ENCODE results near the gene SND1.

The SND1 gene

DNA sequence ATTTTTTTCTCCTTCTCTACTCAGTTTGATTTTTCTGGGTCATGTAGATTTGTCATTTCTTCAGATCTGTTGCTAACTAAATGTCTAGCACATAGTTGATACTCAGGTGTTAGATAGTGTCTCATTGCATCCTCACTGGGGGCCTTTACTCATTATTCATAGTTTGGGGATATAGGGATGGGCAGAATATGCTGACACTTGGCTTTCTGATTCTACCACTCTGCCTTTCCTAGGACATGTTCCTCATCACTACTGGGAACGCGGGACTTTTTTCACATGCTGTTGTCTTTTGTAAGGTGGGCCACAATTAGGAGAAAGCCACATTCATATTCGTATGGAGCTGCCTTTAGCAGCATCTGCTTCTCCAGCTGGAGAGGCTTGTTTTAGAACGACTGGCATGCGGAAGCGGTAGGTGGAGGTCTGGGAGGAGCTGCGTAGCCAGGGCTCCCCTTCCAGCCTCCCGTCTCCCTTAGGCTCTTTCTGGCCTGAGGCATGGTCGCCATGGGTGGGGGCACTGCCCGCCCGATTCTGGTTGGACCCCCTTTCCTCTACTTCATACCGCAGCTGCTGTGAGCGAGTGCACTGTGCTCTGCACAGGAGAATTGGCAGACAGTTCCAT, 78.8 kb downstream of the SND1 start:
- DNase-seq (ENCODE audit: low read depth, low spot score): no peak

DNA sequence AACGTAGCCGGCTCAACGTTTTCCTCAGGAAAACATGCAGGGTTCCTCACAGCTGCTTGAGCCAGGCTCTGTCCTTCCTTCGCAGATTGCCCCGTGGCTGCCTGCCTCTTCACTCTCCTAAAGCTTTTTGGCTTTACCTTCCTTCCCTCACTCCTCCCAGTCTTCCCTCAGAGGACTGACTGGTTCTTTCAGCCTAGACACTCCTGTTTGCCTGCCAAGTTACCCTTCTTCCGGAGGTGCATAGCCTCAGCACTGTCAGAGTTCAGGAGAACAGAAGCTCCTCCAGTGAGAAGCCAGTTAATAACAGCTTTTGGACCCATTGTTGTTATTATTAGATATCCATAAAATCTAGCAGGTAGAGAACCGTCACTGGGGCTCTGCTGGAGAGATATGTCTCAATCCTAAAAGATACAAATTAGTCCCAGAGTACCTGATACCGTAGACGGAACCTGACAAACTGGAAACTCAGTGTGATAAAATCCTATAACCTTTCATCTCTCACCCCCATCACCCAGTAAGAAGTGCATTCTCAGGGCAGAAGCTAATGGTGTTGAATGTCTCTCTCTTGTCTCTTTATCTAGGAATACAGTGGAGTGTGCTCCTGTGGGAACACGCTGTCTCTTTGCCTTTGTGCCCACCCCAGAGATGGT, 79.6 kb downstream of the SND1 start:
- no peak for DNase-seq (ENCODE audit: low read depth, low spot score)

DNA sequence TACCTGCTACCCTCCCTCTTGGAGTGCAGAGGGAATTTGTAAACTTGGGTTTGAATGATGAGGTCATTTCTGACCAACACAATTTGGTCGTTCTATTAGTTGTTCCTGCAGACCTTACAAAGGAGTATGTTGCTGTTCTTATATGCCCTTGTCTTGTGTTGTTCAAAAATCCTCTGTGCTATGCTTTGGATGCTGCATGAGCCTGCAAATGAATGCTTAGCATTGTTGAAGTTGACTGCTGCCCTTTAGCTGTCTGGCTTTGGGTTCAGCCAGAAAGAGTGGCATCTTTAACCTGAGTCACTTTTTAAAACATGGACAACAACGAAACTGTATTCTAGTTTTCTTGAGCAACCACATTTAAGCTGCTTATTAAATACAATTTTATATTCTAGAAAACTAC, 80.3 kb downstream of the SND1 start:
- DNase-seq (ENCODE audit: low read depth, low spot score): no peak

DNA sequence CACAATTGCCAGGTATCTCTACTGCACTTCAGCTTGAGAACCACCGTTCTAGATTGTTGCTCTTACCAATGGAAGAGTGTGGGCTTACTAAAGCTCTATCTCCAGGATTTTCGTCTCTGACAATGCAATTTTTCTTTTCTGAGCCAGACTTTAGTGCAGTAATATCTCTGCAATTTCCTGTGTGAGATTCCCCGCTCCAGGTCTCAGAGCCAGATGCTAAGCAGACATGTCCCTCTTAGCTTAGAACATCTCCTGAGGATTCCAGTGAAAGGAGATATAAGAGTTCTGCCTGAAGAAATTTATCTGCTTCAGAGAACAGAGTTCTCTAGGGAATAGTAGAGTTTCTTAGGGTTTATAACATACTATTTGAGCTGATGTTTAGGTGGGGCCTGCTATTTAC, 82.0 kb downstream of the SND1 start:
- DNase-seq (ENCODE audit: low read depth, low spot score): no peak

DNA sequence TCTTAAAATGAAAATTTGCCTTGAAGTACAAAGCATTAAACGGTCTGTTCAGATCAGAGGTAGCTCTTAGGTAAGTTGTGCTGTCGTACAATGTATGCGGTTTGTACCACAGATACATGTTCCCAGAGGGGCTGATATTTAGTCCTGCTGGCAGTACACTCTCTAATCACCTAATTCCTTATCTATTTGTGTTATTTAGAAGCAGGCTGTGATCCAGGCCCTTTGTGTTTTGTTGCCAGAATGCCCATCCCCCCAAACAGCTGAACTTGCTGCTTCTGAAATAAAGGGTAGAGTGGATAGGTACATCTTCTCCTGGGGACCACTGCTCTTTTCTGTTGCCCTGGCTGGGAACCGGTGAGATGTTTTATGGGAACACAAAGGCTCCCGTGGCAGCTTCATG, 84.5 kb downstream of the SND1 start:
- no peak for DNase-seq (ENCODE audit: low read depth, low spot score)

DNA sequence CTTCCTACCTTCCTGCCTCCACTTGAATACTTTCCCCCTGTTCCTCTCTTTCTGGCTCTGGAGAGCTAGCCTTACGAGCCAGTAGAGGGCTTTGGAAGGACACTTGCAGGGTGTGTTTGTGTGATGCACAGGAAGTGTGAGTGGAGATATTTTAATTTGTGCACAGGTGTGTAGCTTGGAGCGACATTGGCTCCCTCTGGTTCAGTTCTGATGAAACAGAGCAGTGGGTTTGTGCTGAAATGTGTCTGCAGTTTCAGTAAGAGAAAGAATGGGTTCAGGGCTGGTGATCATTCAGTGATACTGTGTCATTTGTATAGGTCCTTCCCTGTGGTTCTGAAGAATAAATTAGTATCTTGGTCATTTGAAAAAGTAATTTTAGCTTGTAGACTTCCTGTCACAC, 86.9 kb downstream of the SND1 start:
- no peak for DNase-seq (ENCODE audit: low read depth, low spot score)

DNA sequence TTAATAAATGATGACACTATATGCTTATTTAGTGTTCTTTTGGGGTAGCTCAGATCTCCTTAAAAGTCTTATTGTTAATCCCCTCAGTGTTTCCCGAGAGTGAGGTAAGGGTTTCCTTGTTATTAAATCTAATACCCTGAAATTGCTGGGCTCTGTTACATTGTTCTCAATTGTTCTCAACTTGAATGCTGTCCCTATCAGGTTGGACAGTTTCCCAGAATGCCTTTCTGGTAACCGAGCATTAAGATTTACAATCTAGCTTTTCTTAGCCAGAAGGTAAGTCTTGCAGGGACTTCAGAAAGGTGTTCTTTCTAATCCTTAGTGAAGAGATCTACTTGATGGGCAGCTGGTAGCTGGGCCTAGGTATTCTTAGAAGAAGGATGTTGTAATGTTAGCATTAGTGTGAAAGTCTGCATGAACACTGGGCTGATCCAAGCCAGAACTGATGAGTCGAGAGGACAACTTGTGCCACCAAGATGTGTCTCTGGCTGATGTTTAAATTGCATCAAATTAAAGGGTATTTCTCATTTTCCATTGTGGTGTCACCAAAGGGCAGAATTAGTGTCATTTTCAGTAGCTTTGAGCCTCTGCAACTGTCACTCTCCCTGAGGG, 89.9 kb downstream of the SND1 start:
- DNase-seq (ENCODE audit: low read depth, low spot score): no peak

DNA sequence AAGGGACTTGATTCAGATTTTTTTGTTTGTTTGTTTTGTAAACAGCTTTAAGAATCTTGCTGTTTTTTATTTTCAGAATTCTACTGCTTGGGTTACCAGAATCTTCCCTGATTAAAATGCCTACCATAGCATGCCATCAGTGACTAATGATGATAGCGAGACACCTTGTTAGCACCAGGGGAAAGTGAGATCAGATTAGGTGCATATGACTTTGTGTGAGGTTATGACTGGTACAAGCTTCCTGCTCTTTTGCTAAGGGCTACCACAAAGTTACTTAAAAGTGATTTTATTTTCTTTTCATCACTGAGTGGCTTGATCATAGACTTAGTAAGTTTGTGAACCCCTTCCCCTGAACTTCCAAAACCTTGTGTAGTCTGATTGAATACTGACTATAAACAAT, 93.5 kb downstream of the SND1 start:
- DNase-seq (ENCODE audit: low read depth, low spot score): no peak

DNA sequence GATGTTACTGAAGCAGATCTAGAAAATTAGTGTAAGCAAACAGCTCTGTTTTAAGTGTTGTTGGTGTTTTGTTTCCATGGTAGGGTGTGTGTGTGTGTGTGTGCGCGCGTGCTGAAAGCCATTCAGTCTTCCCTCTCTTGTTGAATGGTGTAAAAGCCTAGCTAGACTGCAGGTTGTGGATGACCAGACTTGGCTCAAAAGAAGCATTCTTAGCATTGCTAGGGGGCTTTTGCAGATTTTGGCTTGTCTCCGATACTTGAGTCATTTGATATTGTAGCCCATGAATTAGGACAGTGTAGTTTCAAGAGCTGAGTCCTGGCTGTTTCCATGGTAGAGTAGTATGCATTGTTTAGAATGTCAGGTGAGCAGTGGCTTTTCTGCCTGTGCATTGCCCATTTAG, 99.1 kb downstream of the SND1 start:
- DNase-seq (ENCODE audit: low read depth, low spot score): no peak

DNA sequence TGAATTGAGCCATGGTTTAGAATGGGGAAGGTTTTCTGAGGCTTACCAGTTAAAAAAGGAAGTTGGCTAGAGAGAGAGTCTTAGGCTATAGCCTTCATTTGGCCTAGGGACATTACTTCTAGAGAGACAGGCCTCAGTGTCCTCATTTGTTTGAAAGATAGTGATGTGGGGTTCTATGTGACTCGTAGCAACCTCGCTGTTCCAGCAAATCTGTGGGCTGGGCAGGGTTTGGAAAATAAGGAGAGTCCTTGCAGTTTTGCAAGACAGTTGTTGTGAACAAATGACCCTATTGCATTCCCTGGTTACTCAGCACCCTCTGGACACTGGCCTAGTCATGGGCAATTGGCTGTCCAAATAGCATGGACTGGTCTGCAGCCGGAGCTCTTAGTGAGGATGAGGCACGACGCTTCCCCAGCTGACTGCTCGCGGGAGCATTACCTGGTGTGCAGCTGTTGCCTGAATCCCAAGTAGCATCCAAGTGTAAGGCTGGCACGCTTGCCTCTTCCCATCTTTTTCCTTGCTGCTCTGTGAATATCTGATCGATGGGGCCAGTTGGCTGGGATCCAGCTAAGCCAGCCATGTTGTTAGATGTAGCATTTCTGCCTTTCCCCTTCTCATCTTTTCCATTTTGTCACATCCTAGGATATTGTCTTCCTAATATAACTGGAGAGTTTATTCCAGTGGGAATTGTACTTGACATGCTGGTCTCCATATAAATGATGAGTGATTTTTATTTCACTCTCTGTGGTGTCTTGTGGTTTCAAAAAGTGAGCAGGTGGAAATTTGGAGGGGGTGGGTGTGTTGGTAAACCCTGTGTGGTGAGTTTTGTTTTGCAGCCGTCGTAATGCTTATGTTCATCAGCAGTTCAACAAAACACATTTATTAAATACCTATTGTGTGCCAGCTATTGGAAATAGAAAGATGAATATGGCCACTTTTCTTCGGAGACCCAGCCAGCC, 99.8 kb downstream of the SND1 start:
- DNase-seq (ENCODE audit: low read depth, low spot score): no peak

DNA sequence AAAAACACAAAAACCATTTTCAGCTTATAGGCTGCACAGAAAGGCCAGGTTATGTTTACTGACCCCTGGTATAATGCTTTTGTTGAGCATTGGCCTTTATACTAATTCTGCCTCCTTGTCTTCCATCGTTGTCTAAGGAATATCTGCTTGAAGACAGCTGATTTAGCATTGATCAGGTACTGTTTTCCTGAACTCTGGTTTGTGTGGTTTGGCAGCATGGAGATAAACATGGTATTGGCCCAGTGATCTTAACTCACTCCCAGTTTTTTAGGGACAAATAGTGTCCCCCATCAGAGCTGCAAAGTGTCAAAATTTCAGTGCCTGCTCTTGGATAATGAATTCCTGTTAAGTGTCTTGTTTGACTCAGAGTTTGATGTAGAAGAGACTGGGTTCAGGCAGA, 100.8 kb downstream of the SND1 start:
- DNase-seq (ENCODE audit: low read depth, low spot score): no peak

DNA sequence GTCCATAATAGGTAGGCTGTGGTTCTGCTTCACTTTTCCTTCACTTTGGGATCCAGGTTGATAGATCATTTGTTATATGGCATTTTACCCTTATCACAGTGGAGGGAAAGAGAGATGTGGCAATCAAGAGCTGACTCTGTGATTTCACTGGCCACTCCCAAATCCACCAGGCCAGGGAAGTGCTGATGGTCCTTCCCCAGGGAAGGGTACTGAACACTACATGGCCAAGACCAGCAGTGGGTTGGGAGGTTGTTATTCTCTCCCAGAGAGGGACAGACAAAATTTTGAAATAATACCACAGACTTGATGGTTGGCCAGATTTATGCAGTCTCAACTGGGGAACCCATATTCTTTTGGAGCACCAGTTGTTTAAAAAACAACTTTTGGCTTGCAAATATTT, 102.5 kb downstream of the SND1 start:
- no peak for DNase-seq (ENCODE audit: low read depth, low spot score)

DNA sequence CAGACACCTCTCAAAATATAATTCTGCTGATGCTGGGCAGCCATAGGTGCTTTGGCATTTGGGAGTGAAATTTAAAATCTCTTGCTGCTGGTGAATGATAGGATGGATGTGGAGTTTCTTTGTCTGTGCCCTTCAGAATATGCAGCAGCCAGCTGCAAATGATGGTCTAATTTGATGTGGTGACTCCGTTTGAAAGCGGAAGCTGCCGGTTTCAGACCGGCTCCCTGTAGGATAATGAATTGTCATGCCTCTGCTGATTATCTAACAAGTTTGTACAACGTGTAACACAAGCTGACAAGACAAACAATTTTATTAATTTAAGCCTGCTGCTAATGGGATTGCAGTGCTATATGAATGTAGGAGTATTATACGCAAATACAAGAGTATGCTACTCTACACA, 103.5 kb downstream of the SND1 start:
- no peak for DNase-seq (ENCODE audit: low read depth, low spot score)

DNA sequence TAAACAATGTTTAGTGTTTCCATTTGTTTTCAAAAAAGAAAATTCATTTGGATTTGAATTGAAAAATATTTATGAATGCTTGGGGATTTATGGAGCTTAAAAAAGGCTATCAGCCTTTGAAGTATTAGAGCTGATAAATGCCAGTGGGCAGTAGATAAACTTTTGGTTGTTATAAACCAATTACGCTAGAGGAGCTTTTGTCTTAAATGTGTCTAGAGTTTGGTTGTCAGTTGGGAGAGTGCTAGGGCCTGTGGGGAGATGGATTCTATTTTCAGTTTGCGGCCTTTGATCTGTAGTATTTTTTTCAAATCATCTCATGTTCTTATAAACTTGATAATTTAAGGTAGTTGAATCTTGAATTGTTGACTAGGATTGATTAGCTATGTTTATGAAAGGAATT, 104.0 kb downstream of the SND1 start:
- no peak for DNase-seq (ENCODE audit: low read depth, low spot score)

DNA sequence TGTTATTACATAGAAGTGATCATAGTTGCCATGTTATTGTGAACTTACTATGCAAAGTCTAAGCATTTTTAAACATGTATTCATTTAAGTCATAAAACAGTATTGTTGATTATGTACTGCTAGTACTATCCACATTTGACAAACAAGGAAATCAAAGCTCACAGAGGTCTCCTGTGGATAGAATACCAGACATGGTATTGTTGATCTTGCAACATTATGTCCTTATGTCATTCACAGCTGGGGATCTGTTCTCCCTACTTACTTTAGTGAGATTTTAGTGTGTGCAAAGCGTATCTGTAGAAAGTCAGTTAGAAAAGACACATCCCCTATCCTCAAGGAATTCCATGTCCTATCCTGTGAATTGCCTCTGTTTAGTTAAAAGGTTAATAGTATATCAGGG, 106.1 kb downstream of the SND1 start:
- DNase-seq (ENCODE audit: low read depth, low spot score): no peak

DNA sequence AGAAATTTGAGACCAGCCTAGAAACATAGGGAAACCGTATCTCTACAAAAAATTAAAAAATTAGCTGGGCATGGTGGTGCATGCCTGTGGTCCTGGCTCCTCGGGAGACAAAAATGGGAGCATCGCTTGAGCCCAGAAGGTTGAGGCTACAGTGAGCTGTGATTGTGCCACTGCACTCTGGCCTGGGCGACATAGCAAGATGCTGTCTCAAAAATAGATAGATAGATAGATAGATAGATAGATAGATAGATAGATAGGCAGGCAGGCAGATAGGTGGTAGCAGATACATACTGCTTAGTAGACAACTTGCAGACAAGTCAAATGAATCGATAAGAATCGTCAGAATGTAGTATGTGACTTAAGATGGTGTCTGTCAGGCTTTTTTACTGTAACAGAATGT, 106.9 kb downstream of the SND1 start:
- DNase-seq (ENCODE audit: low read depth, low spot score): no peak

DNA sequence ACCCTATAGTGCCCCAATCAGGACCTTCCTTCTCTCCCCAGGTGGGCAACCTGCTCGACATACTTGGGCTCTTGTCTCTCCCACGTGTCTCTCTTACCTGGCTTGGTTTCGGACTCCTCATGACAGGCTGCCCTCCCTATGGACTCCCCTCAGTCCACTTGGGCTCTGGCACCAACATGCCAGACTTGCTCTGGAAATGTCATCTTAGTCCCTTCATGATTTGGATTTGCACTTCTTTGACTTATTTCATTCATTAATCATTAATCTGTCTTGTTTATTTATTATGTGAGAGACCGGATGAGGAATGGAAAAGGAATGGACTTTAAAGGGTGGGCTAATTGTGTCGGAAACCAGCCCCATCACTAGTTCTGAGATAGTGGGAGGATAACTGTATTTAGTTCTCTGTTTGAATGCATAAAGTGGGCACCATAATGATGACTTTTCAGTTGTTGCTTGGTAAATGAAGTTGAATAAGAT, 108.0 kb downstream of the SND1 start:
- DNase-seq (ENCODE audit: low read depth, low spot score): no peak

DNA sequence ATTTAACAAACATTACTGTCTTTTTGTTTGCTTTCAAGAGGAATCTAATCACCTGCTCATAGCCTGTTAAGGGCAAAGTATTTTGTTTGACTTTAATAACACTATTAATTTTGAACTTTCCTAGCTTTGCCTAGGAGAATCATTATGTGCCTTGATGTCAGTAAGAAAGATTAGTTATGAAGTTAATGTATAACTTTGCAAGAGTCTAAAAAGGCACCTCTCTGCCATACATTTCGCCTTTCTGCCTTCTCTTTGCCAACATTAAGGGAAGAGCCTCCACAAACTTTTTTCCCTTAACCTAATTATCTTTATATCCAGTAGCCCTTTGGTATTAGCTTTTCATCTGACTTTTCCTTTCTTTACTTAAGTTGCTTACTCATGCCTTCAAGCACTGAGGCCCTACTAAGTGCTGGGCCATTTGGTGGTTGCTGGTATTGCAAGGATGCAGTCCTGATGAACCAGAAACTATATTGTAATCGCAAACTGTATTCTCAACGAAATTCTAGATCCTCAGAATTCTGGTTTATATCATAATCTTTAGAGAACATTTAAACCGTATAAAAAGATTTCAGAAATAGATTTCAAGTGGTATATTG, 108.5 kb downstream of the SND1 start:
- DNase-seq (ENCODE audit: low read depth, low spot score): no peak

DNA sequence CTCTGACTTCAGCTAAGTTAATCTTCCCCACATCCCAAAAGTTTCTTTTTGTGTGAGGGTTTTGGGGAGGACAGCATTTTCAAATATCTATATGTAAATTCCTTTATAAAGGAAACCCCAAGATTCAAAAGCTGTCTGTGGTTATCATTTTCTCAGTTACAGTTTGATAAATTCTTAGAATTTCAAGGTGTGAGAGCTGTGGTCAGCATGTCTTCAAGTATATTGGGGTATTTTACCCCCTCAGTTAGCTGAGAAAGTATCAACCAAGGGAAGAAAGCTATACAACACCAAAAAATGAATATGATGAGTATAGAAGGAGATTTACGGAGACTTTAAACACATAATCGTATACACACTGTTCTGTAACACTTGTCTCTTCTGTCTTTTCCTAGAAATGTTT, 109.2 kb downstream of the SND1 start:
- no peak for DNase-seq (ENCODE audit: low read depth, low spot score)

DNA sequence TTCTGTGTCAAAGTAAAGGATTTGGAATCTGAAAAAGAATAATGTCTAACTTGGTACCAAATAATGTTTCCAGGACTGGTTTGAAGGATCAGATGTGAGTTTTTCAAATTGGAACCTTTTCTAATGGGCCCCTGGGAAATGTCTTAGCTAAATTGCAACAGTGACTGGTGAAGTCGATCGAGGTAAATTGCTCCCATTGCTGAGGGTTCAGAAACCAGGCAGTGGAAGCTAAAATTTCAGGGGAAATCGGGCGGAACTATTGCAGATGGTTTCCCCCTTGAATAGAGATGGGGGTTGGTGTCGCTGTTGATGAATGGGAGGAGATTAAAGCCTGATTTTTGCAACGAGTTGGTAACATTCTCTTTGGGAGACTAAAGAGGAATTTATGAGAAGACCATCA, 112.7 kb downstream of the SND1 start:
- DNase-seq (ENCODE audit: low read depth, low spot score): no peak

DNA sequence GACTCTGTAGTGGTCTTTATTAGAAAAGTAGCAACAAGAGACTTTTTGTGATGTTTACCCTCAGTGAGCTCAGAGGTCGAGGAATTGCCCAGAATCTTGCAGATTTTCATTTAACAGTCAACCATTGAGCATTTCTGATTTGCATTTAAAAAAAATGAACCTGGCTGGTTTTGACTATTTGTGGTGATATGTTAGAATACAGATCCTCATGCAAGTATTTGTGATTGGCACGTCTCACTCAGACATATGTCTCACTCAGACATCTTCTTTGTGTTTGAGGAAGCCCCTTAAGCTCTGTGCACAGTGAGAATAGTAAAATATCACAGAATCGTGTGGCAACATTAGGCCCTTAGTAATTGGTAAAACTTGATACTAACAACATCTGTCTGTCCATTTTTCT, 113.2 kb downstream of the SND1 start:
- DNase-seq (ENCODE audit: low read depth, low spot score): no peak
